ENCODE results near the gene TOX2. TPM values are rescaled to one million over a fixed set of nuclear protein-coding genes. Genes with fewer than 3 reads are reported as not detected.

Gene TOX2
- total RNA-seq, 1 experiment from 2014 or later = 1.7 TPM

DNA sequence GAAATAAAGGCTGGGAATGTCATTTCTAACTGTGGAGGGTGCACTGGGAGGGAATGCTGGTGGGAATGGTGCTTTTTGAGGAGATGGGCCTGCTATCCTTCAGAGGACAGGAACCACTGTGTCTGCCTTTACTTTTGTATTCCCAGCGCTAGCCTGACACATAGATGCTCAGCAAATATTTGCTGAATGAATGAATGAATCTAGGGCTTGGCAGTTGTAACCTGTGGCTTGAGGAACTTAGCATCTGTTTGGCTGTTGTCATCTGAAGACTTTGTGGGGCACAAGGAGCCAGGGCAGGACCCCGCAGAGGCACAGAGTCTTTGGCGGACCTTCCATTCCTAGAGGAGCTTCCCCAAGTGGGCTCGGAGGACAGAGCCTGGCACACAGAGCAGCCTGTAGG, 6.1 kb downstream of the TOX2 start:
- H2BK15ac ChIP-seq (ENCODE audit: low read depth, low read length) = no peak overlapping the region
- peaks cover 7% of the 10 kb centered on the region; the same call in 1 of the 2 replicates for H3K27me3 ChIP-seq (ENCODE audit: insufficient read depth, low read length)
- Mint-ChIP-seq H3K4me1 (peaks cover 16 to 18% of the 10 kb centered on the region in 2 experiments), H3K9me3 (no peaks in the 10 kb centered on the region; a peak in 1 of 5 replicates), H3K36me3 (ENCODE audit: insufficient read depth in 1 of 3, low read depth in 3 of 3) (no peaks in the 10 kb centered on the region; a peak in 1 of 7 replicates), H3K4me3 (no peak overlapping the region), H3K27me3 (ENCODE audit: low read depth) (peaks cover 41% of the 10 kb centered on the region), H3K27ac (no peak overlapping the region)
- no peaks in the 10 kb centered on the region for H4K20me1 ChIP-seq (ENCODE audit: control insufficient read depth, insufficient read depth, insufficient read length)
- H3K9ac ChIP-seq (ENCODE audit: extremely low read depth, insufficient read length, low read length) = no peak overlapping the region
- H3K56ac ChIP-seq (ENCODE audit: insufficient read length, low read depth, low read length) = no peak overlapping the region
- no peak overlapping the region for H4K5ac ChIP-seq (ENCODE audit: insufficient read length, low read depth, low read length)
- no peak overlapping the region for H3K4me2 ChIP-seq (ENCODE audit: insufficient read depth, insufficient read length, low read length)
- no peak overlapping the region for H2BK5ac ChIP-seq (ENCODE audit: insufficient read length, low read length)
- H3K23ac ChIP-seq (ENCODE audit: insufficient read length, low read depth, low read length) = no peak overlapping the region
- H2BK20ac ChIP-seq (ENCODE audit: low read depth, low read length, poor library complexity, severe bottlenecking) = no peak overlapping the region
- no peak overlapping the region for H2BK12ac ChIP-seq (ENCODE audit: insufficient read length, low read depth, low read length)
- H3K79me2 ChIP-seq (ENCODE audit: insufficient read depth, low read length) = no peaks in the 10 kb centered on the region
- H3K18ac ChIP-seq (ENCODE audit: insufficient read length, low read depth, low read length) = no peak overlapping the region
- no peak overlapping the region for H2BK120ac ChIP-seq (ENCODE audit: low read depth, low read length, poor library complexity, severe bottlenecking)
- H2AK5ac ChIP-seq (ENCODE audit: insufficient read length, low read length) = no peak overlapping the region
- peaks cover 5% of the 10 kb centered on the region for H3K23me2 ChIP-seq (ENCODE audit: insufficient read length, low read depth, low read length, poor library complexity, severe bottlenecking)
- H3K9me3 ChIP-seq (ENCODE audit: control insufficient read depth, low read depth, low read length) = no peaks in the 10 kb centered on the region
- DNase-seq = no peak
- no peak overlapping the region for H3K14ac ChIP-seq (ENCODE audit: insufficient read depth, low read length)
- no peaks in the 10 kb centered on the region; the same call in 1 of the 2 replicates for H3K4me1 ChIP-seq (ENCODE audit: insufficient read depth, low read length)
- no peak overlapping the region for H4K8ac ChIP-seq (replicated peaks; ENCODE audit: insufficient read length, low read depth, low read length)
- H3K79me1 ChIP-seq (ENCODE audit: insufficient read depth, low read depth, low read length, poor library complexity, severe bottlenecking) = no peaks in the 10 kb centered on the region
- no peak overlapping the region for H4K91ac ChIP-seq (ENCODE audit: insufficient read length, low read depth, low read length)
- TF ChIP-seq, protein P1, sequence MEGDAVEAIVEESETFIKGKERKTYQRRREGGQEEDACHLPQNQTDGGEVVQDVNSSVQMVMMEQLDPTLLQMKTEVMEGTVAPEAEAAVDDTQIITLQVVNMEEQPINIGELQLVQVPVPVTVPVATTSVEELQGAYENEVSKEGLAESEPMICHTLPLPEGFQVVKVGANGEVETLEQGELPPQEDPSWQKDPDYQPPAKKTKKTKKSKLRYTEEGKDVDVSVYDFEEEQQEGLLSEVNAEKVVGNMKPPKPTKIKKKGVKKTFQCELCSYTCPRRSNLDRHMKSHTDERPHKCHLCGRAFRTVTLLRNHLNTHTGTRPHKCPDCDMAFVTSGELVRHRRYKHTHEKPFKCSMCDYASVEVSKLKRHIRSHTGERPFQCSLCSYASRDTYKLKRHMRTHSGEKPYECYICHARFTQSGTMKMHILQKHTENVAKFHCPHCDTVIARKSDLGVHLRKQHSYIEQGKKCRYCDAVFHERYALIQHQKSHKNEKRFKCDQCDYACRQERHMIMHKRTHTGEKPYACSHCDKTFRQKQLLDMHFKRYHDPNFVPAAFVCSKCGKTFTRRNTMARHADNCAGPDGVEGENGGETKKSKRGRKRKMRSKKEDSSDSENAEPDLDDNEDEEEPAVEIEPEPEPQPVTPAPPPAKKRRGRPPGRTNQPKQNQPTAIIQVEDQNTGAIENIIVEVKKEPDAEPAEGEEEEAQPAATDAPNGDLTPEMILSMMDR (conservative IDR thresholded peaks at IDR 0.05) = no peak
- H2AFZ ChIP-seq (ENCODE audit: low read length) = no peak overlapping the region
- H3K27ac ChIP-seq (ENCODE audit: insufficient read length, low read depth, low read length) = no peak overlapping the region
- H3T11ph ChIP-seq (ENCODE audit: low read length) = no peak overlapping the region
- no CpG with 5 or more reads among the region's 4 CpGs for WGBS (ENCODE audit: extremely low coverage, insufficient read length, low lambda C conversion rate)
- no peak overlapping the region for H3K4ac ChIP-seq (ENCODE audit: low read depth, low read length)
